ENCODE data around the gene COL4A5.
"Not testable (repeated sequence)": the region's sequence is repeated elsewhere in the genome, so short reads cannot be mapped to it uniquely, and the experiment has no call there.

COL4A5 gene

GRCh38 chrX:108456971-108457477 lies 17.4 kb downstream of the COL4A5 start:
- no peak for DNase-seq

GRCh38 chrX:108464604-108465003 lies 25.0 kb downstream of the COL4A5 start:
- no peak for DNase-seq

- no peak for DNase-seq
Observed at GRCh38 chrX:108468486-108468885, 28.8 kb downstream of the COL4A5 start.

- no peak for DNase-seq
Observed at GRCh38 chrX:108473979-108474378, 34.3 kb downstream of the COL4A5 start.

GRCh38 chrX:108481528-108481927 lies 41.9 kb downstream of the COL4A5 start:
- DNase-seq = not testable (repeated sequence)

GRCh38 chrX:108484251-108484650 lies 44.6 kb downstream of the COL4A5 start:
- no peak for DNase-seq

- DNase-seq = no peak
Observed at GRCh38 chrX:108485960-108486359, 46.3 kb downstream of the COL4A5 start.

- no peak for DNase-seq
Observed at GRCh38 chrX:108494406-108495090, 54.9 kb downstream of the COL4A5 start.

GRCh38 chrX:108511721-108512120 lies 72.1 kb downstream of the COL4A5 start:
- DNase-seq = no peak

- DNase-seq = no peak
Observed at GRCh38 chrX:108516184-108516583, 76.5 kb downstream of the COL4A5 start.

- no peak for DNase-seq
Observed at GRCh38 chrX:108527724-108528123, 88.1 kb downstream of the COL4A5 start.

GRCh38 chrX:108537005-108537404 lies 97.4 kb downstream of the COL4A5 start:
- DNase-seq = no peak

- DNase-seq = no peak
Observed at GRCh38 chrX:108541286-108541685, 101.6 kb downstream of the COL4A5 start.

GRCh38 chrX:108557580-108557979 lies 117.9 kb downstream of the COL4A5 start:
- DNase-seq = no peak

- no peak for DNase-seq
Observed at GRCh38 chrX:108558217-108558616, 118.6 kb downstream of the COL4A5 start.

- no peak for DNase-seq
Observed at GRCh38 chrX:108573136-108573535, 133.5 kb downstream of the COL4A5 start.

GRCh38 chrX:108582151-108582550 lies 142.5 kb downstream of the COL4A5 start:
- DNase-seq = no peak

GRCh38 chrX:108584617-108585211 lies 145.1 kb downstream of the COL4A5 start:
- no peak for DNase-seq

- no peak for DNase-seq
Observed at GRCh38 chrX:108590496-108590895, 150.9 kb downstream of the COL4A5 start.

- no peak for DNase-seq
Observed at GRCh38 chrX:108601276-108601675, 161.6 kb downstream of the COL4A5 start.

GRCh38 chrX:108610141-108610540 lies 170.5 kb downstream of the COL4A5 start:
- no peak for DNase-seq

- DNase-seq = no peak
Observed at GRCh38 chrX:108614616-108615015, 175.0 kb downstream of the COL4A5 start.

GRCh38 chrX:108640817-108641216 lies 201.2 kb downstream of the COL4A5 start:
- DNase-seq = no peak

GRCh38 chrX:108641589-108642272 lies 202.1 kb downstream of the COL4A5 start:
- no peak for DNase-seq

All from activated CD4-positive, alpha-beta T cell treated with anti-CD3 and anti-CD28 coated beads, Interleukin-2, amount 50 U/mL, for 1 hour (primary cell).